Measurements from ENCODE around the gene KRTAP12-4. TPM values are rescaled to one million over a fixed set of nuclear protein-coding genes. Genes with fewer than 3 reads are reported as not detected.
A peak's percentile ranks its signal among the peaks of the same experiment; 100 is the strongest.
"Not testable (repeated sequence)": the region's sequence is repeated elsewhere in the genome, so short reads cannot be mapped to it uniquely, and the experiment has no call there.

KRTAP12-4 gene
- total RNA-seq, 1 donor from 2014 or later, result not detected

DNA sequence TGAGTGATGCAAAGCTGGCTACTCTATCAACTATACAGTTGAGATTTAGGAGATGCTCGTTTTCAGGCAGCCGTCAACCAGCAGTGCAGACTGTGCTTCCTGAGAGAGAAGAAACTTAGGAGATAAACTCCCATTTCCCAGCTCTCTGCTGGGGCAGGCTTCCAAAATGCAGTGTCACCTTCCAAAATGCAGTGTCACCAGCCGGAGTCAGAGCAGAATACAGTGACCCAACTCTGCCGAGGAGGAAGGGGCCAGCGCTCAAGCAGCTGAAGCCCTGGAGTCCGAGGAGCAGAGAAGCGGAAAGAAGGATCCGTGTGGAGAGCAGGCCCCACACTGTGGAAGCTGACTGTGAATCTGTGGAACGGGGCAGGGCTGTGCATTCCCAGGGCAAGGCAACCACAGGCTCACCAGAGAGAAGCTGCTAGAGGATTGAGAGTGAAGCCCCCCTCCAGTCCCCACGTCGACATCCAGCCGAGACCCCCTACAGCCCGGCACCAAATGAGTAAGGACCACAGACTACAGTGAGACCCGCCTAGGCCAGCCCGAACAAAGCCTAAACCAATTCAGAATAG, 28.2 kb upstream of the KRTAP12-4 start:
- Mint-ChIP-seq H3K4me1 (ENCODE audit: low read depth) (peaks cover 19% of the 10 kb centered on the region), H3K9me3 (no peaks in the 10 kb centered on the region), H3K36me3 (ENCODE audit: low read depth) (no peaks in the 10 kb centered on the region), H3K27ac (no peak overlapping the region), H3K4me3 (no peak overlapping the region), H3K27me3 (ENCODE audit: insufficient read depth) (peaks cover 30% of the 10 kb centered on the region)
- no peak for DNase-seq (ENCODE audit: low spot score)
- intact Hi-C loops (cut with micrococcal nuclease), result no loop called here

DNA sequence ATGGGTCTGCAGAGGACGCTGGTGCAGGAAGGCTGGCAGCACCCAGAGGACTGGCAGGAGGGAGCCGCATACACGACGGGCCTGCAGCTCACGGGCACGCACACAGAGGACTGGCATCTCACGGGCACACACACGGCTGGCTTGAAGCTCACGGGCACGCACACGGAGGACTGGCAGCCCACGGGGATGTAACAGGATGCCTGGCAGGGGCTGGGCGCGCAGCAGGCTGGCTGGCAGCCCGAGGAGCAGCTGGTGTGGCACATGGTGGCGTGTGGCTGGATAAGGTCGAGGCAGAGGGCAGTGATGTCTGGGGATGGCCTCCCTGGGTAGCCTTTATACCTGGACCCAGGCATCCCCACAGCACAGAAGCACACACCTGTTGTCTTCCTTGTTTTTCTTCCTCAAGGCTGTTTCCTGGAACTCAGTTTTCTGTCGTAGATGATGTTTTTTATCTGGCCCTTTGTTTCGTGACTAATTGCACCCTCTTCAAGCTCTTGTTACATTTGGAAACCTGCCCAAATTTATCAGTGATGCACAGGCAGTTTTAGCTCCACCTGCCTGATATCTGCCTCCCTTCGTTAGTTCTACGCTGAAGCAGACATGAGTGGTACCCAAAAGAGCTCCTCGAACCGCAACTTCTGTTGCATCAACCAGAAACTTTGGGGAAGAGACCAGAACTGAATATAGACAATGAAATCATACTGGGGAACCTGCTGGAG, 27.6 kb upstream of the KRTAP12-4 start, which contains the start of gene KRTAP12-1:
Gene KRTAP12-1, minus strand, starts transcription at position 303 of the 719 bp plus-strand sequence. Its CDS starts 40 bp downstream, at position 263.
- Mint-ChIP-seq H3K27ac (no peak within 1 kb of the TSS), H3K9me3 (no peaks in the 10 kb centered on the region), H3K4me3 (no peak within 1 kb of the TSS), H3K27me3 (ENCODE audit: insufficient read depth) (peaks cover 30% of the 10 kb centered on the region), H3K36me3 (ENCODE audit: low read depth) (no peaks in the 10 kb centered on the region), H3K4me1 (ENCODE audit: low read depth) (peaks cover 14% of the 10 kb centered on the region)
- intact Hi-C loops (cut with micrococcal nuclease), result no loop called here
- no peak for DNase-seq (ENCODE audit: low spot score)

GRCh38 chr21:44681152-44681551, 26.7 kb upstream of the KRTAP12-4 start:
- intact Hi-C loops (cut with micrococcal nuclease), result no loop called here
- Mint-ChIP-seq H3K27ac (no peak overlapping the region), H3K4me1 (ENCODE audit: low read depth) (peaks cover 7% of the 10 kb centered on the region), H3K27me3 (ENCODE audit: insufficient read depth) (peaks cover 30% of the 10 kb centered on the region), H3K4me3 (no peak overlapping the region), H3K36me3 (ENCODE audit: low read depth) (no peaks in the 10 kb centered on the region), H3K9me3 (no peaks in the 10 kb centered on the region)
- no peak for DNase-seq (ENCODE audit: low spot score)

GRCh38 chr21:44677881-44678280, 23.4 kb upstream of the KRTAP12-4 start:
- Mint-ChIP-seq H3K27me3 (ENCODE audit: insufficient read depth) (peaks cover 37% of the 10 kb centered on the region), H3K9me3 (peaks cover 28% of the 10 kb centered on the region), H3K4me1 (ENCODE audit: low read depth) (no peaks in the 10 kb centered on the region), H3K4me3 (no peak overlapping the region), H3K36me3 (ENCODE audit: low read depth) (peaks cover 4% of the 10 kb centered on the region), H3K27ac (no peak overlapping the region)
- no peak for DNase-seq (ENCODE audit: low spot score)
- intact Hi-C loops (cut with micrococcal nuclease), result no loop called here

DNA sequence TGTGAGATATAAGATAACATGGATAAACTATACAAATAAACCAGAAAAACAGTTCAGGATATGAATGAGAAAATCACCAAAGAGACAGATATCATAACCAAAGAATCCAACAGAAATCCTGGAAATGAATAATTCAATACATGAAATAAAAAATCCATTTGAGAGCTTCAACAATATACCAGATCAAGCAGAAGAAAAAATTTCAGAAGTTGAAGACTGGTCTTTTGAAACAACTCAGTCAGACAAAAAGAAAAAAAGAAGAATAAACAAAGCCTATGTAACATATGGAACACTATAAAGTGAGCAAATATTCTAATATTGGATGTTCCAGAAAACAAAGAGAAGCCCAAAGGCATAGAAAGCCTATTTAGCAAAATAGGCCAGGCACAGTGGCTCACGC, 17.5 kb upstream of the KRTAP12-4 start:
- Mint-ChIP-seq H3K27me3 (ENCODE audit: insufficient read depth) (peaks cover 16% of the 10 kb centered on the region), H3K9me3 (peaks cover 65% of the 10 kb centered on the region), H3K4me3 (no peak overlapping the region), H3K36me3 (ENCODE audit: low read depth) (peaks cover 6% of the 10 kb centered on the region), H3K4me1 (ENCODE audit: low read depth) (peaks cover 5% of the 10 kb centered on the region), H3K27ac (no peak overlapping the region)
- intact Hi-C loops (cut with micrococcal nuclease), result no loop called here
- DNase-seq (ENCODE audit: low spot score), result no peak

- Mint-ChIP-seq H3K4me3 (no peak overlapping the region), H3K36me3 (ENCODE audit: low read depth) (peaks cover 6% of the 10 kb centered on the region), H3K4me1 (ENCODE audit: low read depth) (peaks cover 5% of the 10 kb centered on the region), H3K9me3 (peaks cover 64% of the 10 kb centered on the region), H3K27ac (no peak overlapping the region), H3K27me3 (ENCODE audit: insufficient read depth) (peaks cover 16% of the 10 kb centered on the region)
- no peak for DNase-seq (ENCODE audit: low spot score)
- intact Hi-C loops (cut with micrococcal nuclease), result no loop called here
Observed at GRCh38 chr21:44670642-44671432, 16.4 kb upstream of the KRTAP12-4 start.

GRCh38 chr21:44667612-44668011, 13.2 kb upstream of the KRTAP12-4 start:
- H3K27me3 Mint-ChIP-seq (ENCODE audit: insufficient read depth), result peaks cover 17% of the 10 kb centered on the region
- H3K4me3 Mint-ChIP-seq, result no peak overlapping the region
- no peak overlapping the region for H3K27ac Mint-ChIP-seq
- intact Hi-C loops (cut with micrococcal nuclease), result no loop called here
- H3K4me1 Mint-ChIP-seq (ENCODE audit: low read depth), result peaks cover 5% of the 10 kb centered on the region
- no peaks in the 10 kb centered on the region for H3K36me3 Mint-ChIP-seq (ENCODE audit: low read depth)
- H3K9me3 Mint-ChIP-seq, result peaks cover 42% of the 10 kb centered on the region
- DNase-seq (ENCODE audit: low spot score), result no peak

DNA sequence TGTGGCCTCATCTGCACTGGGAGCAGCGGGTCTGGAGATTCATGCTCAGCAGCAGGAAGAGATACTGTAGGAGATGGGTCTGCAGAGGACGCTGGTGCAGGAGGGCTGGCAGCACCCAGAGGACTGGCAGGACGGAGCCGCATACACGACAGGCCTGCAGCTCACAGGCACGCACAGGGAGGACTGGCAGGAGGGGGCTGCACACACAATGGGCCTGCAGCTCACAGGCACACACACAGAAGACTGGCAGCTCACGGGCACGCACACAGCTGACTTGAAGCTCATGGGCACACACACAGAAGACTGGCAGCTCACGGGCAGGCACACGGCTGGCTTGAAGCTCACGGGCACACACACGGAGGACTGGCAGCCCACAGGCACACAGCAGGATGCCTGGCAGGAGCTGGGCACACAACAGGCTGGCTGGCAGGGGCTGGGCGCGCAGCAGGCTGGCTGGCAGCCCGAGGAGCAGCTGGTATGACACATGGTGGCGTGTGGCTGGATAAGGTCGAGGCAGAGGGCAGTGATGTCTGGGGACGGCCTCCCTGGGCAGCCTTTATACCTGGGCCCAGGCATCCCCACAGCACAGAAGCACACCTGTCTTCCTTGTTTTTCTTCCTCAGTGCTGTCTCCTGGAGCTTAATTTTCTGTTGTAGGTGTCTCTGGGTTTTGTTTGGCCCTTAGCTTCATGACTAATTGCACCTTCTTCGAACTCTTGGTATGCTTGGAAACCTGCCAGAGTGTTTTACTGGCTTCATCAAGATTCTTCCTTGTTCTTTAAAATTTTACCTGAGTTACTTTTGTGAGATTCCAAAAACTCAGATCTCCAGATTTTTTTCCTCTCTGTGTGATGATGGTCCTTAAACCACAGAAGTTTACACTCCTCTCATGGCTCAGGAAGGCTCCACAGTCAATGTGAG, 12.2 kb upstream of the KRTAP12-4 start, which contains the start of gene KRTAP12-2:
Gene KRTAP12-2, minus strand, starts transcription at position 527 of the 920 bp plus-strand sequence. Its CDS starts 41 bp downstream, at position 486.
- H3K36me3 Mint-ChIP-seq (ENCODE audit: low read depth), result peaks cover 4% of the 10 kb centered on the region
- H3K9me3 Mint-ChIP-seq, result peaks cover 42% of the 10 kb centered on the region
- H3K4me3 Mint-ChIP-seq, result no peak within 1 kb of the TSS
- no peak within 1 kb of the TSS for H3K27ac Mint-ChIP-seq
- peaks cover 21% of the 10 kb centered on the region for H3K27me3 Mint-ChIP-seq (ENCODE audit: insufficient read depth)
- DNase-seq (ENCODE audit: low spot score), result no peak
- H3K4me1 Mint-ChIP-seq (ENCODE audit: low read depth), result peaks cover 5% of the 10 kb centered on the region
- intact Hi-C loops (cut with micrococcal nuclease), result no loop called here

DNA sequence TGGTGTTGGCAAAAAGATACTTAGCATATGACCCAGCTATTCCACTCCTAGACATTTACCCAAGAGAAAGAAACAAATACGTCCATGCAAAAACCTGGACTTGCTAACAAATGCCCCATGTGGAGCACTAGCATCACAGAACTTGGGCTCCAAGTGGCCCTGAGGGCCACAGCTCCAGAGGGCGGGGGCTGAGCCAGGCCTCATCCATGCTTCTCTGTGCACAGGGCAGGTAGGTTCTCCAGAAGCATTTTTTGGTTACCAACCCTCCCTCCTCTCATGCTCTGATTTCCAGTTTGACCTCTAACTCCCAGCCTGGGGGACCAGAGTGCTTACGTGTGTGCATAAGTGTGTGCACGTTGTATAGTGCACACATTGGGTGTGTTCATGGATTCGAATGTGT, 10.2 kb upstream of the KRTAP12-4 start:
- no peak overlapping the region for H3K4me3 Mint-ChIP-seq
- H3K4me1 Mint-ChIP-seq (ENCODE audit: low read depth), result peaks cover 11% of the 10 kb centered on the region
- no peak for DNase-seq (ENCODE audit: low spot score)
- H3K27ac Mint-ChIP-seq, result no peak overlapping the region
- peaks cover 21% of the 10 kb centered on the region for H3K27me3 Mint-ChIP-seq (ENCODE audit: insufficient read depth)
- H3K36me3 Mint-ChIP-seq (ENCODE audit: low read depth), result peaks cover 7% of the 10 kb centered on the region
- intact Hi-C loops (cut with micrococcal nuclease), result no loop called here
- peaks cover 32% of the 10 kb centered on the region for H3K9me3 Mint-ChIP-seq

DNA sequence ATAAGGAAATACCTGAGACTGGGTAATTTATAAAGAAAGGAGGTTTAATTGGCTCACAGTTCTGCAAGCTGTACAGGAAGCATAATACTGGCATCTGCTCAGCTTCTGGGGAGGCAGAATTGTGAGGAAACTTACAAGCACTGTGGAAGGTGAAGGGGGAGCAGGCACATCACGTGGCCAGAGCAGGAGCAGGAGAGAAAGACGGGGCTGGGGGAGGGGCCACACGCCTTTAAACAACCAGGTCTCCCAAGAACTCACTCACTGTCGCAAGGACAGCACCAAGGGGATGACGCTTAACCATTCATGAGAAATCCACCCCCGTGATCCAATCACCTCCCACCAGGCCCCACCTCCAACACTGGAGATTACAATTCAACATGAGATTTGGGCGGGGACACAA, 7.1 kb upstream of the KRTAP12-4 start:
- H3K4me3 Mint-ChIP-seq; intact Hi-C loops (cut with micrococcal nuclease); H3K27ac Mint-ChIP-seq; DNase-seq (ENCODE audit: low spot score): not testable (repeated sequence)
- Mint-ChIP-seq H3K4me1 (ENCODE audit: low read depth) (peaks cover 38% of the 10 kb centered on the region), H3K36me3 (ENCODE audit: low read depth) (peaks cover 23% of the 10 kb centered on the region), H3K9me3 (peaks cover 39% of the 10 kb centered on the region), H3K27me3 (ENCODE audit: insufficient read depth) (peaks cover 12% of the 10 kb centered on the region)

DNA sequence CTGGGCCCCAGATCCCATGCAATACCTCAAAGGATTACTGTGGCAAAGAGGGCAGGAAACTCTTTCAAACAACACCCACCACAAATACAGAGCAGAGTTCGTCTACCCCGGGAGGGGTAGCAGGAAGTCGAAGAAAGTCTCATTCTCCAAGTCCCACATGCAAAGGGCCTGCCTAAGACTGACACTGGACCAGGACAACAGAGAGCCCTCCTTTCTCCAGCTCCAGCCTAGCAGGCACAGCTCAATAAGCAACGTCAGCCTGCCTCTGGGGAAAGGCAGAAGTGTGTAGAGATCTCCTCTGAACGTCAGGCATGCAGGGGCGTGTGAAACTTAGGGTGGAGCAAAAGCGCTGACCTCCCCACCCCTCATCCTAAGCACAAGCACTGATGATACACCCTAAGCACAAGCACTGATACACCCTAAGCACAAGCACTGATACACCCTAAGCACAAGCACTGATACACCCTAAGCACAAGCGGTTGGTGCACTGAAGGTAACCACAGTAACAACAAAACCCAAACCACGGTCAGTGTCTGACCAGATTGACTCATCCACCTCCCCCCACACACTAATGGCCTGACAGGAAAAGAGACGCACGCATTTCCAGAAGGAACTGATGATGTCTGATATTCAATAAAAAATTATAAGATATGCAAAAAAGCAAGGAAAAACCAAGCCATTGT, 4.6 kb upstream of the KRTAP12-4 start:
- H3K27me3 Mint-ChIP-seq (ENCODE audit: insufficient read depth), result peaks cover 10% of the 10 kb centered on the region
- peak overlapping the region; percentile 9 for H3K4me3 Mint-ChIP-seq
- peaks cover 50% of the 10 kb centered on the region for H3K9me3 Mint-ChIP-seq
- no peak for DNase-seq (ENCODE audit: low spot score)
- peaks cover 35% of the 10 kb centered on the region for H3K36me3 Mint-ChIP-seq (ENCODE audit: low read depth)
- peaks cover 53% of the 10 kb centered on the region for H3K4me1 Mint-ChIP-seq (ENCODE audit: low read depth)
- intact Hi-C loops (cut with micrococcal nuclease), result loop anchor here (5.0 kb wide), 3 partner anchors 42 to 268 kb away; no protein-coding TSS in a partner anchor
- H3K27ac Mint-ChIP-seq, result peak overlapping the region; percentile 95

- Mint-ChIP-seq H3K27ac (peak overlapping the region; percentile 95), H3K4me3 (peak overlapping the region; percentile 12), H3K27me3 (ENCODE audit: insufficient read depth) (peaks cover 10% of the 10 kb centered on the region), H3K4me1 (ENCODE audit: low read depth) (peaks cover 59% of the 10 kb centered on the region), H3K9me3 (peaks cover 55% of the 10 kb centered on the region), H3K36me3 (ENCODE audit: low read depth) (peaks cover 35% of the 10 kb centered on the region)
- intact Hi-C loops (cut with micrococcal nuclease), result loop anchor here (5.0 kb wide), 3 partner anchors 41 to 269 kb away; no protein-coding TSS in a partner anchor
- no peak for DNase-seq (ENCODE audit: low spot score)
Observed at GRCh38 chr21:44658541-44658910, 4.1 kb upstream of the KRTAP12-4 start.
